Rectal smooth muscle tissue (tissue), 1 donor: Measurements from ENCODE around the gene VCP.

Experiments used
- H3K27ac ChIP-seq: one replicate; pipeline ENCODE4 v1.7.0; 2013; ENCODE audit warnings: low read depth, low read length, inconsistent platforms
- H3K27me3 ChIP-seq: one replicate; pipeline ENCODE4 v1.7.0; 2013; ENCODE audit warnings: low read length; ENCODE audit not compliant: control insufficient read depth, insufficient read depth
- H3K36me3 ChIP-seq: one replicate; pipeline ENCODE4 v1.7.0; 2013; ENCODE audit warnings: low read length; ENCODE audit not compliant: control insufficient read depth, insufficient read depth
- H3K4me1 ChIP-seq: one replicate; pipeline ENCODE4 v1.7.0; 2013; ENCODE audit warnings: low read length; ENCODE audit not compliant: control insufficient read depth, insufficient read depth
- H3K4me3 ChIP-seq: one replicate; pipeline ENCODE4 v1.7.0; 2013; ENCODE audit warnings: low read length
- H3K9ac ChIP-seq: one replicate; pipeline ENCODE4 v1.7.0; 2013; ENCODE audit warnings: low read length

Gene VCP

GRCh38 chr9:35014517-35014916 lies 57.9 kb downstream of the VCP start:
- Histone ChIP-seq H3K27me3 (no peaks in the 10 kb centered on the region), H3K36me3 (peaks cover 7% of the 10 kb centered on the region), H3K4me1 (no peaks in the 10 kb centered on the region), H3K9ac (no peak overlapping the region), H3K27ac (no peak overlapping the region), H3K4me3 (no peak overlapping the region)

DNA sequence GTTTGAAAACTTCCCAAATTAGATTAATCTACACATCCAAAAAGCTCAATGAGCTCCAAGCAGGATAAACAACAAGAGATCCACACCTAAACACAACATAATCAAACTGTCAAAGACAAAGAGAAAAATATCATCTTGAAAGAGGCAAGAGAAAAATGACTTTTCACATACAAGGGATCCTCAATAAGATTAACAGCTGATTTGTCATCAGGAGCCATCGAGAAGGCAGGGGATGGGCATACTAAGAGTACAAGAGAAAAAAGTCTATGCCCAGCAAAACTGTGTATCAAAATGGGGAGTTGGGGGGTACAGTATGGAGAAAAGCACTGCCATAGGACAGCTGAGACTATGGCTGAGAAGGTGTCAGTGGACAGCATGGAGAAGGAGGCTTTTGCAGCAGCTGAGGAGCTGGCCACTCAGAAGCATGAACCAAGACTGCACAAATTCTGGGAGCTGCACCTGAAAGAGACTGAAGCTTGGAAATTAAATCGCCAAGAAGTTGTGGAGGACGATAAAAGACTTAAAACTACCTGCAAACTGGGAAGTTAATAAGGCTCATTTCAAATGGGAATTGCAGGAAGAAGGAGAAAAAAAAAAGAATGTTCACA lies 62.0 kb downstream of the VCP start:
- Histone ChIP-seq H3K36me3 (peaks cover 7% of the 10 kb centered on the region), H3K4me1 (no peaks in the 10 kb centered on the region), H3K27me3 (no peaks in the 10 kb centered on the region), H3K4me3 (no peak overlapping the region), H3K9ac (no peak overlapping the region), H3K27ac (no peak overlapping the region)
